Subcutaneous abdominal adipose tissue (tissue), 5 donors: ENCODE data around the gene CACFD1.

Experiments
- H3K27ac ChIP-seq: one replicate; pipeline ENCODE4 v1.7.0; 2013; ENCODE audit warnings: low read depth, mild to moderate bottlenecking, inconsistent platforms, low read length, moderate library complexity
- H3K27me3 ChIP-seq, 5 donors: one replicate each; pipeline ENCODE4 v1.7.0; 2013; ENCODE audit warnings: low read length in 5 of 5, inconsistent platforms in 1 of 5; ENCODE audit not compliant: control insufficient read depth in 5 of 5, insufficient read depth in 4 of 5
- H3K36me3 ChIP-seq, 5 donors: one replicate each; pipeline ENCODE4 v1.7.0; 2013; ENCODE audit warnings: low read length in 5 of 5; ENCODE audit not compliant: control insufficient read depth in 5 of 5, insufficient read depth in 5 of 5
- H3K4me1 ChIP-seq, 5 donors: one replicate each; pipeline ENCODE4 v1.7.0; 2013; ENCODE audit warnings: low read length in 5 of 5, mild to moderate bottlenecking in 3 of 5, moderate library complexity in 1 of 5; ENCODE audit not compliant: control insufficient read depth in 5 of 5, insufficient read depth in 5 of 5
- H3K4me3 ChIP-seq, 5 donors: one replicate each; pipeline ENCODE4 v1.7.0; 2013; ENCODE audit warnings: low read length in 5 of 5, low read depth in 1 of 5
- H3K9ac ChIP-seq, 5 donors: one replicate each; pipeline ENCODE4 v1.7.0; 2013; ENCODE audit warnings: low read length in 5 of 5, mild to moderate bottlenecking in 4 of 5, moderate library complexity in 3 of 5
- H3K9me3 ChIP-seq, 5 donors: one replicate each; pipeline ENCODE4 v1.7.0; 2013; ENCODE audit warnings: low read length in 5 of 5; ENCODE audit not compliant: control insufficient read depth in 5 of 5
- donor health status: healthy.
- donor health status: healthy.
- donor health status: healthy.
- donor health status: healthy.
- donor health status: healthy.

Gene CACFD1

GRCh38 chr9:133470427-133470924 lies 10.7 kb downstream of the CACFD1 start:
- H3K27me3 ChIP-seq = no peaks in the 10 kb centered on the region
- peaks cover 0 to 25% (median 15%) of the 10 kb centered on the region in 5 donors for H3K36me3 ChIP-seq
- peak overlapping the region in 1 of 5 donors; percentile 48 for H3K9ac ChIP-seq
- no peaks in the 10 kb centered on the region for H3K9me3 ChIP-seq
- H3K4me1 ChIP-seq = peaks cover 0 to 20% (median 14%) of the 10 kb centered on the region in 5 donors
- H3K4me3 ChIP-seq = no peak overlapping the region
- H3K27ac ChIP-seq = no peak overlapping the region

- Histone ChIP-seq H3K27me3 (no peaks in the 10 kb centered on the region), H3K4me1 (peaks cover 0 to 20% (median 14%) of the 10 kb centered on the region in 5 donors), H3K36me3 (peaks cover 0 to 25% (median 13%) of the 10 kb centered on the region in 5 donors), H3K9ac (peak overlapping the region in 1 of 5 donors; percentile 48), H3K9me3 (no peaks in the 10 kb centered on the region), H3K4me3 (no peak overlapping the region), H3K27ac (no peak overlapping the region)
Measured at GRCh38 chr9:133470988-133471387, 11.2 kb downstream of the CACFD1 start.

- no peak overlapping the region for H3K27ac ChIP-seq
- no peaks in the 10 kb centered on the region for H3K27me3 ChIP-seq
- peaks cover 0 to 27% (median 17%) of the 10 kb centered on the region in 5 donors for H3K4me1 ChIP-seq
- H3K9me3 ChIP-seq = no peaks in the 10 kb centered on the region
- no peak overlapping the region for H3K9ac ChIP-seq
- H3K4me3 ChIP-seq = no peak overlapping the region
- H3K36me3 ChIP-seq = peaks cover 0 to 25% (median 13%) of the 10 kb centered on the region in 5 donors
Measured at GRCh38 chr9:133471551-133472276, 11.9 kb downstream of the CACFD1 start.

DNA sequence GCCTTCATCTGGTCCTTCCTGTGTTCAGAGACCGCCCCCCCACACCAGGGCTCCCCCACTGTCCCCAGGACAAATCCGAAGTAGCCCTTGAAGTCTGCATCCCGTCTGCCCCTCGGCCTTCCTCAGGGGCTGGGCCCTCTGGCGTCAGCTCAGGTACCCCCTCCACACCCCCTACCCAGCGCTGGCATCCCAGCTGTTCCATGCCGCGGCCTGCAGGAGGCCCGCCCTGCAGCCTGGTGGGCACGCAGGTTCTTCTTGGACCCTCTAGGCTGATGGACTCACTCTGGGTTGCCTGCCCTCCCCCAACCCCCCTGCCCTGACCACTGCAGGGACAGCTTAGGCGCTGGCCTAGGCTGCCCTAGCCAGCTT lies 12.5 kb downstream of the CACFD1 start:
- peaks cover 0 to 25% (median 13%) of the 10 kb centered on the region in 5 donors for H3K36me3 ChIP-seq
- H3K4me1 ChIP-seq = peaks cover 0 to 32% (median 18%) of the 10 kb centered on the region in 5 donors
- H3K9ac ChIP-seq = no peak overlapping the region
- H3K9me3 ChIP-seq = no peaks in the 10 kb centered on the region
- H3K27me3 ChIP-seq = no peaks in the 10 kb centered on the region
- H3K4me3 ChIP-seq = no peak overlapping the region
- no peak overlapping the region for H3K27ac ChIP-seq

DNA sequence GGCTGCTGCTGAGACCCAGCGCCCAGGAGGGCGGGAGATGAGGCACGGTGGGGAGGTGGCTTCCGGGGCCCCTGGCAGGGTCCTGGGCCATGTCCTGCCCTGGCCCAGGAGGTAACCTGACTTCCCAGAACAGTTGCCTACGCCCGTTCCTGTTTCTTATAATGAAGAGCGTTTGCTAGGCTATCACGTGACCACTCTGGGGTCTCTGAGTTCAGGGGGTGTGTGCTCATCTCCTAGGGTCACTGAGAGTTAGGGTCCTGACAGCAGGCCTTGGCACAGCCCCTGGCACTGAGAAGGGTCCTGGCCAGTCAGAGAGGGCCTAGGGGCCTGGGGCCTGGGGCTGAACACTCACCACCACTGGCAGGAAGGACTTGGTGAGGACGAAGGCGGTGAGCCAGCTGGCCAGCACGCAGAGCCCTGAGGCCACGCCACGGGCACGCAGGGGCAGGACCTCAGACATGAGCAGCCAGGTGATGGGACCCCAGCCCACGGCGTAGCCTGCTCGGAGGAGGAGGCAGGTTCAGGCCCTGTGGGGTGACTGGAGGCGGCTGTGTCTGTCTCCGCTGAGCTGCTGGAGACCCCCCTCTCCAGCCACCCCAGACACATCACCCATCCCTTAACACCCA lies 13.1 kb downstream of the CACFD1 start:
- Histone ChIP-seq H3K9me3 (no peaks in the 10 kb centered on the region), H3K9ac (no peak overlapping the region), H3K36me3 (peaks cover 0 to 25% (median 13%) of the 10 kb centered on the region in 5 donors), H3K27ac (no peak overlapping the region), H3K4me1 (peaks cover 0 to 38% (median 18%) of the 10 kb centered on the region in 5 donors), H3K4me3 (no peak overlapping the region), H3K27me3 (no peaks in the 10 kb centered on the region)

DNA sequence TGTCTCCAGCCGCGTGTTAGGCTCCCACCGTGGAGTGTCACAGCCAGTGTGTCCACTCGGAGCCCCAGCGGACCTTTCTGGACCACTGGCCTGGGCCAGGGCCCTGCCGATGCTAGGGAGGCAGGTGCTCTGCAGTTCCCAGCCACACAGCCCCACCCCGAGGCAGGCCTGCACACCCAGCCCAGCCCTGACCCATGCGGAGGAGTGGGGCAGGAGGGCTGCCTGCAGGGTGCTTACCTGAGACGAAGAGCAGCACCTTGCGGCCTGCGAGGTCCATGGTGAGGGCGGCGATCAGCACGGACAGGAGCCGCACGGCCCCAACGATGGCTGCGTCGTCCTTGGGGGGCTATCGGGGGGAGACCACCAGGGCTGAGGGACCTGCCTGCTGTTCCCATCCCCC lies 14.0 kb downstream of the CACFD1 start:
- H3K4me1 ChIP-seq = peaks cover 0 to 47% (median 23%) of the 10 kb centered on the region in 5 donors
- H3K36me3 ChIP-seq = peaks cover 0 to 23% (median 13%) of the 10 kb centered on the region in 5 donors
- no peak overlapping the region for H3K4me3 ChIP-seq
- no peak overlapping the region for H3K9ac ChIP-seq
- no peak overlapping the region for H3K27ac ChIP-seq
- no peaks in the 10 kb centered on the region for H3K9me3 ChIP-seq
- no peaks in the 10 kb centered on the region for H3K27me3 ChIP-seq

GRCh38 chr9:133474215-133474614 lies 14.4 kb downstream of the CACFD1 start:
- Histone ChIP-seq H3K9ac (no peak overlapping the region), H3K36me3 (peaks cover 0 to 19% (median 13%) of the 10 kb centered on the region in 5 donors), H3K9me3 (no peaks in the 10 kb centered on the region), H3K27ac (no peak overlapping the region), H3K4me3 (no peak overlapping the region), H3K27me3 (no peaks in the 10 kb centered on the region), H3K4me1 (peaks cover 0 to 51% (median 27%) of the 10 kb centered on the region in 5 donors)

DNA sequence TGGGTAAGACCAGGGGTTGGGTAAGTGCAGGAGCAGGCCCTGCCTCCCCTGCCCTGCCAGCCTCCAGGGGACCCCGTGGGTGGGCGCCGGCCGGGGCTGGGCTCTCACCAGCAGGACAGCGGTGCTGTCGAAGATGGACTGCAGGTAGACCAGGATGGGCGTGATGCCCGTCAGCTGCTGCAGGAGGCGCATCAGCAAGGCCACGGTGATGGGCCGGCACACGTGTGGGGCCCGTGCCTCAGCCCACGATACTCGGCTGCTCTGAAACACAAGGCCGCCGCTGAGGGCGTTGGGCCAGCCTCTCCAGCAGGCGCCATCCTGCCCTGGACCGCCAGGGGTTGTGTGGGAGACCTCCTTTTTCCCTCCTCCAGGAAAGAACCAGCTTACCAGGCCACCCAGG lies 15.1 kb downstream of the CACFD1 start:
- Histone ChIP-seq H3K27me3 (no peaks in the 10 kb centered on the region), H3K4me1 (peaks cover 1 to 57% (median 31%) of the 10 kb centered on the region in 5 donors), H3K27ac (no peak overlapping the region), H3K36me3 (peaks cover 0 to 19% (median 13%) of the 10 kb centered on the region in 5 donors), H3K4me3 (no peak overlapping the region), H3K9ac (no peak overlapping the region), H3K9me3 (no peaks in the 10 kb centered on the region)

- Histone ChIP-seq H3K36me3 (peaks cover 0 to 19% (median 13%) of the 10 kb centered on the region in 5 donors), H3K27ac (no peak overlapping the region), H3K9ac (no peak overlapping the region), H3K4me1 (peaks cover 1 to 55% (median 30%) of the 10 kb centered on the region in 5 donors), H3K4me3 (no peak overlapping the region), H3K27me3 (no peaks in the 10 kb centered on the region), H3K9me3 (no peaks in the 10 kb centered on the region)
Measured at GRCh38 chr9:133475292-133476012, 15.7 kb downstream of the CACFD1 start.
